Ovary (tissue), 3 donors: Measurements from ENCODE around the gene IL18.

Source experiments
- CTCF ChIP-seq, 3 donors: fragments of 450-650 bp in 2 of 3; fragments of 200-600 bp in 1 of 3; IDR thresholded peaks; one replicate each; pipeline versions ENCODE4 v1.5.1 to v1.8.0; 2016 to 2022; ENCODE audit warnings: antibody characterized with exemption in 3 of 3, mild to moderate bottlenecking in 1 of 3
- EP300 ChIP-seq: sonication (generic); formaldehyde crosslinking; IDR thresholded peaks from one replicate; pipeline ENCODE4 v1.6.1; 2017; ENCODE audit warnings: antibody characterized with exemption
- POLR2A ChIP-seq: fragments of 450-650 bp; IDR thresholded peaks from one replicate; pipeline ENCODE4 v1.6.1; 2017; ENCODE audit warnings: antibody characterized with exemption, mild to moderate bottlenecking, moderate library complexity
- donor health status: DM: no; HTN: no; CAD: no.

GRCh38 chr11:112103446-112103845, 60.4 kb downstream of the IL18 start:
- TF ChIP-seq EP300 (no peak), CTCF (IDR thresholded peaks at IDR 0.05) (no peak), POLR2A (no peak)
